Activated naive CD8-positive, alpha-beta T cell treated with anti-CD3 and anti-CD28 coated beads for 36 hours (primary cell): Measurements from ENCODE around the gene FBXW7. TPM values are rescaled to one million over a fixed set of nuclear protein-coding genes. Genes with fewer than 3 reads are reported as not detected.

Experiments
- DNase-seq: peaks from one replicate; pipeline ENCODE4 v3.0.0; 2021
- H3K27ac Mint-ChIP-seq: one replicate; pipeline ENCODE4 v1.8.0; 2022; ENCODE audit warnings: mild to moderate bottlenecking, moderate library complexity, mixed read lengths
- H3K27me3 Mint-ChIP-seq: one replicate; pipeline ENCODE4 v1.8.0; 2022; ENCODE audit warnings: mild to moderate bottlenecking, mixed read lengths
- H3K36me3 Mint-ChIP-seq: one replicate; pipeline ENCODE4 v1.8.0; 2021; ENCODE audit warnings: mild to moderate bottlenecking, mixed read lengths
- H3K4me1 Mint-ChIP-seq: one replicate; pipeline ENCODE4 v1.8.0; 2021; ENCODE audit warnings: mixed read lengths
- H3K4me3 Mint-ChIP-seq: one replicate; pipeline ENCODE4 v1.8.0; 2022; ENCODE audit warnings: mild to moderate bottlenecking, moderate library complexity, mixed read lengths
- H3K9me3 Mint-ChIP-seq: one replicate; pipeline ENCODE4 v1.8.0; 2022; ENCODE audit warnings: mixed read lengths
- total RNA-seq, 2 experiments: library from RNA; stranded (reverse); gene quantifications; one replicate each; pipeline ENCODE4 v1.2.3, GENCODE V29; 2021

The FBXW7 gene
- total RNA-seq, 2 experiments from 2014 or later = 26.2 to 26.9 TPM

- DNase-seq = no peak
- Mint-ChIP-seq H3K27me3 (no peaks in the 10 kb centered on the region), H3K36me3 (peaks cover 4% of the 10 kb centered on the region), H3K4me3 (no peak overlapping the region), H3K4me1 (peaks cover 37% of the 10 kb centered on the region), H3K27ac (no peak overlapping the region), H3K9me3 (no peaks in the 10 kb centered on the region)
Observed at GRCh38 chr4:152508818-152509217, 27.1 kb downstream of the FBXW7 start.

- H3K4me1 Mint-ChIP-seq = peaks cover 35% of the 10 kb centered on the region
- no peaks in the 10 kb centered on the region for H3K9me3 Mint-ChIP-seq
- DNase-seq = no peak
- no peaks in the 10 kb centered on the region for H3K27me3 Mint-ChIP-seq
- H3K36me3 Mint-ChIP-seq = peaks cover 4% of the 10 kb centered on the region
- H3K4me3 Mint-ChIP-seq = no peak overlapping the region
- no peak overlapping the region for H3K27ac Mint-ChIP-seq
Observed at GRCh38 chr4:152508386-152508785, 27.5 kb downstream of the FBXW7 start.

GRCh38 chr4:152503653-152504290 lies 32.1 kb downstream of the FBXW7 start:
- H3K36me3 Mint-ChIP-seq = peaks cover 2% of the 10 kb centered on the region
- H3K27me3 Mint-ChIP-seq = no peaks in the 10 kb centered on the region
- peaks cover 22% of the 10 kb centered on the region for H3K4me1 Mint-ChIP-seq
- no peak overlapping the region for H3K27ac Mint-ChIP-seq
- H3K4me3 Mint-ChIP-seq = no peak overlapping the region
- H3K9me3 Mint-ChIP-seq = no peaks in the 10 kb centered on the region
- no peak for DNase-seq

- H3K4me3 Mint-ChIP-seq = no peak overlapping the region
- H3K36me3 Mint-ChIP-seq = peaks cover 2% of the 10 kb centered on the region
- H3K9me3 Mint-ChIP-seq = no peaks in the 10 kb centered on the region
- no peak for DNase-seq
- peaks cover 25% of the 10 kb centered on the region for H3K4me1 Mint-ChIP-seq
- no peak overlapping the region for H3K27ac Mint-ChIP-seq
- H3K27me3 Mint-ChIP-seq = no peaks in the 10 kb centered on the region
Observed at GRCh38 chr4:152501846-152502536, 33.9 kb downstream of the FBXW7 start.

GRCh38 chr4:152500800-152501434 lies 35.0 kb downstream of the FBXW7 start:
- no peak overlapping the region for H3K27ac Mint-ChIP-seq
- no peaks in the 10 kb centered on the region for H3K9me3 Mint-ChIP-seq
- H3K4me1 Mint-ChIP-seq = peaks cover 25% of the 10 kb centered on the region
- H3K4me3 Mint-ChIP-seq = no peak overlapping the region
- peak; percentile 12 for DNase-seq
- H3K27me3 Mint-ChIP-seq = no peaks in the 10 kb centered on the region
- H3K36me3 Mint-ChIP-seq = peaks cover 2% of the 10 kb centered on the region

GRCh38 chr4:152500275-152500674 lies 35.6 kb downstream of the FBXW7 start:
- peaks cover 25% of the 10 kb centered on the region for H3K4me1 Mint-ChIP-seq
- no peaks in the 10 kb centered on the region for H3K27me3 Mint-ChIP-seq
- H3K9me3 Mint-ChIP-seq = no peaks in the 10 kb centered on the region
- peaks cover 2% of the 10 kb centered on the region for H3K36me3 Mint-ChIP-seq
- no peak for DNase-seq
- H3K4me3 Mint-ChIP-seq = no peak overlapping the region
- no peak overlapping the region for H3K27ac Mint-ChIP-seq

- H3K4me1 Mint-ChIP-seq = peaks cover 25% of the 10 kb centered on the region
- no peak overlapping the region for H3K4me3 Mint-ChIP-seq
- H3K36me3 Mint-ChIP-seq = peaks cover 2% of the 10 kb centered on the region
- H3K27me3 Mint-ChIP-seq = no peaks in the 10 kb centered on the region
- H3K27ac Mint-ChIP-seq = no peak overlapping the region
- H3K9me3 Mint-ChIP-seq = no peaks in the 10 kb centered on the region
- no peak for DNase-seq
Observed at GRCh38 chr4:152499344-152499743, 36.5 kb downstream of the FBXW7 start.

GRCh38 chr4:152494020-152494419 lies 41.9 kb downstream of the FBXW7 start:
- Mint-ChIP-seq H3K27ac (no peak overlapping the region), H3K4me3 (no peak overlapping the region), H3K9me3 (no peaks in the 10 kb centered on the region), H3K4me1 (peaks cover 37% of the 10 kb centered on the region), H3K27me3 (no peaks in the 10 kb centered on the region), H3K36me3 (peaks cover 11% of the 10 kb centered on the region)
- DNase-seq = no peak

- Mint-ChIP-seq H3K27me3 (no peaks in the 10 kb centered on the region), H3K27ac (no peak overlapping the region), H3K9me3 (no peaks in the 10 kb centered on the region), H3K36me3 (peaks cover 4% of the 10 kb centered on the region), H3K4me1 (peaks cover 53% of the 10 kb centered on the region), H3K4me3 (no peak overlapping the region)
- no peak for DNase-seq
Observed at GRCh38 chr4:152488246-152488645, 47.6 kb downstream of the FBXW7 start.

GRCh38 chr4:152486429-152487389 lies 49.2 kb downstream of the FBXW7 start:
- DNase-seq = no peak
- no peak overlapping the region for H3K4me3 Mint-ChIP-seq
- H3K9me3 Mint-ChIP-seq = peaks cover 2% of the 10 kb centered on the region
- peaks cover 8% of the 10 kb centered on the region for H3K36me3 Mint-ChIP-seq
- no peaks in the 10 kb centered on the region for H3K27me3 Mint-ChIP-seq
- peak overlapping the region; percentile 7 for H3K27ac Mint-ChIP-seq
- H3K4me1 Mint-ChIP-seq = peaks cover 43% of the 10 kb centered on the region

- H3K4me1 Mint-ChIP-seq = peaks cover 34% of the 10 kb centered on the region
- peaks cover 16% of the 10 kb centered on the region for H3K36me3 Mint-ChIP-seq
- no peaks in the 10 kb centered on the region for H3K27me3 Mint-ChIP-seq
- peaks cover 6% of the 10 kb centered on the region for H3K9me3 Mint-ChIP-seq
- H3K4me3 Mint-ChIP-seq = peak overlapping the region; percentile 7
- peak; percentile 20 for DNase-seq
- H3K27ac Mint-ChIP-seq = no peak overlapping the region
Observed at GRCh38 chr4:152485726-152486276, 50.1 kb downstream of the FBXW7 start.

GRCh38 chr4:152482211-152482610 lies 53.7 kb downstream of the FBXW7 start:
- no peak for DNase-seq
- Mint-ChIP-seq H3K27me3 (no peaks in the 10 kb centered on the region), H3K9me3 (peaks cover 6% of the 10 kb centered on the region), H3K4me3 (no peak overlapping the region), H3K27ac (no peak overlapping the region), H3K4me1 (peaks cover 36% of the 10 kb centered on the region), H3K36me3 (peaks cover 29% of the 10 kb centered on the region)

- no peak overlapping the region for H3K27ac Mint-ChIP-seq
- peaks cover 32% of the 10 kb centered on the region for H3K4me1 Mint-ChIP-seq
- no peak overlapping the region for H3K4me3 Mint-ChIP-seq
- H3K36me3 Mint-ChIP-seq = peaks cover 29% of the 10 kb centered on the region
- no peak for DNase-seq
- H3K27me3 Mint-ChIP-seq = no peaks in the 10 kb centered on the region
- H3K9me3 Mint-ChIP-seq = peaks cover 6% of the 10 kb centered on the region
Observed at GRCh38 chr4:152480901-152481300, 55.0 kb downstream of the FBXW7 start.

- no peak overlapping the region for H3K4me3 Mint-ChIP-seq
- peaks cover 29% of the 10 kb centered on the region for H3K36me3 Mint-ChIP-seq
- H3K27ac Mint-ChIP-seq = no peak overlapping the region
- H3K9me3 Mint-ChIP-seq = peaks cover 6% of the 10 kb centered on the region
- no peak for DNase-seq
- no peaks in the 10 kb centered on the region for H3K27me3 Mint-ChIP-seq
- H3K4me1 Mint-ChIP-seq = peaks cover 30% of the 10 kb centered on the region
Observed at GRCh38 chr4:152480326-152480725, 55.6 kb downstream of the FBXW7 start.
